ENCODE data around the gene NRN1.

GRCh38 chr6:5956939-5957338 is 49.8 kb downstream of the NRN1 start:
- TF ChIP-seq POLR2A (IDR thresholded peaks at IDR 0.05) (no peak), CTCF (IDR thresholded peaks at IDR 0.05) (no peak)

Measured in heart left ventricle (tissue), 13 donors.